Right ventricle myocardium superior (tissue), 1 donor: ENCODE data around the gene PALLD. TPM values are rescaled to one million over a fixed set of nuclear protein-coding genes. Genes with fewer than 3 reads are reported as not detected.

ENCODE experiments used
- ATAC-seq: fragments of 200-7000 bp; cut with Tn5 transposase; one replicate; pipeline ENCODE4 v1.9.1; 2020; ENCODE audit warnings: mild to moderate bottlenecking; ENCODE audit not compliant: poor library complexity
- DNase-seq: peaks from one replicate; pipeline ENCODE4 v3.0.0-alpha.2; 2020
- intact Hi-C: fragments of 100-400 bp; cut with DNase I; formaldehyde crosslinking; loops from one replicate; pipeline ENCODE4 v1.11.2; 2022
- total RNA-seq: library from RNA; stranded (reverse); fragmentation: NEBNext Ultra II Directional; extraction: Animal tissue kit (Norgen Biotek cat#: 25700); gene quantifications from one replicate; pipeline ENCODE4 v1.2.1, GENCODE V29; 2021
- donor health status: DM: no; HTN: yes; CAD: no; lungs with severe emphysema.

Gene PALLD
- total RNA-seq, 1 donor from 2014 or later: 979 TPM

DNA sequence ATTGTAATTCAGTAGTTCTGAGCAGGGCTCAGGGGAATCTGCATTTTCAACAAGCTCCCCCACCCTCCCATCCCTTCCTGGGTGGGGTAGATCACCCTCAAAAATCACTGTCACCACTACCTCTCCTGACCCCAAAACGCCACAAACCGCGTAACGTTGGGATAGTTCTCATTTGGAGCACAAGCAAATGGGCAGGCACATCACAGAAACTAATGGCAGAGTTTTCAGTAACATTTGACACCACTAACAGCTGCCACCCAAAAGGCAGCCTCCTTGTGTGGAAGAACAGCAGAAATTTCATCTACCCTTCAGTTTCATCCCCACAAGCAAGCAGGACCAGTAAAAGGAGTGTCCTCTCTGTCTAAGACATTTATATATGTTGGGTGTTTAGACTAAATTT lies 132.7 kb downstream of the PALLD start:
- intact Hi-C loops: no loop called here

GRCh38 chr4:168630445-168631187 lies 133.8 kb downstream of the PALLD start:
- intact Hi-C loops: no loop called here
- ATAC-seq (no peak), DNase-seq (no peak)

More for the DNA sequence above, 132.7 kb downstream of the PALLD start:
- no peak for ATAC-seq
- DNase-seq: no peak

DNA sequence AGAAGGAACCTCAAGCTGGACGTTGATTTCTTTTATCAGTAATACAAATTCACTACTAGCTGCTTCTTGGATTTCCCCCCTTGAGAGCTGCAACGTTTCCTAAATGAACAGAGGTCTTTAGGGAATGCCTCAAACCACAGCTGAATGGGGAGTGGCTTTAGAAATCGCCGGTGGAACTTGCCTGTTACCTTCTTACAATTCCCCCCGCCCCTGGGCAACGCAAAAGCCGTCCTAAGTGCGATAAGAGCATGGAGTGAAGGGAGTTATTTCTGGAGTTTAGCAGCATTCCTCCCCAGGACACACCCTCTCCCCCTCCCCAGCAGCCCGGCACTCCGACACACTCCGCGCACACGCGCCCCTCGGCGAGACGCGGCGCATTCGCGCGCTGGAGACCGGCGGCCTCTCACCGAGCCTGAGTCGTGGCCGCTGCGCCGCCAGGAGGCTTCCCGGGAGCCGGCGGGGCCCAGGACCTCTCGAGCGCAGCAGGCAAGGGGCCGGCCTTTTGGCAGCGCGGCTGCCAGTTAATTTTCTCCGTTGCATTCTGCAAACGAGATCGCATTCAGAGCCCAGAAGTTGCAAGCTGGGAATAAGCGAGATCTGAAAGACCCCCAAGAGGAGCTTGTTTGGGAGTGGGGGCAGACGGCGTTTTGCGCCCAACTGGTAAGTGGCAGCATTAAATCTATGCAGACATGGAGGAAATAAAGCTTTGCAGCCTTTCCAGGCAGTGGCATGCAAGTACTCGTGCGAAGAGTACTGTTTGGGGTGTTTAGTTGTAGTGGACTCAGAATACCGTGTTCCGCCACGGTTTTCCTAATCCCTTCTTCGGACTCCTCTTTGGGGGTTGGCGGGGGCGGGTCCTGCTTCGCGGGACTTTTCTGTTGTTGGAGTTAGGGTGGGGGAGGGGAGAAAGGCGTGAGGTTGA lies 134.7 kb downstream of the PALLD start:
- ATAC-seq (peak; percentile 93), DNase-seq (peak; percentile 78)
- intact Hi-C loops: no loop called here

- intact Hi-C loops: no loop called here
- ATAC-seq (peak; percentile 28), DNase-seq (no peak)
These were observed 135.5 kb downstream of the PALLD start for GRCh38 chr4:168632301-168632725.

GRCh38 chr4:168633064-168633463 lies 136.2 kb downstream of the PALLD start:
- ATAC-seq: no peak
- intact Hi-C loops: no loop called here
- DNase-seq: no peak

DNA sequence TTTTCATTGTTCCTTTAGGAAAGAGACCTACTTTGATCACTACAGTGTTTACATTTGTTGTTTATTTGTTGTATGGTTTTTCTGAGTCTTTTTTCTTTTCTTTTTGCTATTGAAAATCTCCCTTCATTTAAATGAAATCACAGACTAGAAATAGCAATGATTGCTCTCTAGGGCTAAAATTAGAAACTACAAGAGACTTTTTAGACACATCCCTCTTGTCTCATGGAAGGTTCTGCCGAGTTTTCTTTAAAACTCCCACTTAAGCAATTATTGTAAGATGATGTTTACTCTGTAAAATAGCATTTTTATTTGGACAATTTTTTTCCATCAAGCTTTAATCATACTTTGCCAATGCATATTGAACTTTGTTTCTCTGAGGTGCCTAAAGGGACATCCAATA lies 136.6 kb downstream of the PALLD start:
- DNase-seq (no peak), ATAC-seq (peak; percentile 32)
- intact Hi-C loops: no loop called here

- ATAC-seq (no peak), DNase-seq (no peak)
- intact Hi-C loops: no loop called here
These were observed 137.5 kb downstream of the PALLD start for GRCh38 chr4:168634276-168634802.

DNA sequence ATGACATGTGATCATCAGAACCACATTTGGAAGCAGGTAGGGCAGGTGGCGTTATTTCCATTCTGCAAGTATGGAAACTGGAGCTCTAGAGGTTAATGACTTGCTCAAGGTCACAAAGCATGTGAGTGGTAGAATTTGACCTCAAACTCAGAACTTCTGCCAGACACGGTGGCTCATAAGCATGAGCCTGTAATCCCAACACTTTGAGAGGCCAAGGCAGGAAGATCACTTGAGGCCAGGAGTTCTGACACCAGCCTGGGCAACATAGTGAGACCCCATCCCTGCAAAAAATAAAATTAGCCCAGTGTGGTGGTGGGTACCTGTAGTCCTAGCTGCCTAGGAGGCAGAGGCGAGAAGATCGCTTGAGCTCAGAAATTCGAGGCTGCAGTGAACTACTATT lies 139.2 kb downstream of the PALLD start:
- intact Hi-C loops: no loop called here
- ATAC-seq (no peak), DNase-seq (no peak)

GRCh38 chr4:168636506-168637196 lies 139.8 kb downstream of the PALLD start:
- ATAC-seq (peak; percentile 6), DNase-seq (no peak)
- intact Hi-C loops: no loop called here

- intact Hi-C loops: no loop called here
- no peak for ATAC-seq
- DNase-seq: no peak
These were observed 141.3 kb downstream of the PALLD start for GRCh38 chr4:168637872-168638756.

GRCh38 chr4:168639914-168640313 lies 143.1 kb downstream of the PALLD start:
- ATAC-seq (peak; percentile 8), DNase-seq (peak; percentile 56)
- intact Hi-C loops: no loop called here

GRCh38 chr4:168641811-168642140 lies 144.9 kb downstream of the PALLD start:
- ATAC-seq (no peak), DNase-seq (no peak)
- intact Hi-C loops: no loop called here

DNA sequence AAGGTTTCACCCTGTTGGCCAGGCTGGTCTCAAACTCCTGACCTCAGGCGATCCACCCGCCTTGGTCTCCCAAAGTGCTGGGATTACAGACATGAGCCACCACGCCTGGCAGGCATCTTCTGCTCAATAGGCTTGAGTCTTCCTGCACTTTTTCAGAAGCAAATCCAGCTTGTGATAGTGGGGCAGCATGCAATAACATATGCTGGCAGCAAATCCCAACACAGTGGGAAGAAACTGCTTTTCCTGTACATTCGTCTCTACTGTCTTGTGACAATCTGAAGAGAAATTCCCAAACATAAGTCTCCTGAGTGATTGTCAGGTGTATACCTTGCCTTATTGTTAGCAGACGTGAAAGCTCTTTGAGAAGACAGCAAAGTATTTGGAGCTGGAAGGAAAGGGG lies 145.7 kb downstream of the PALLD start:
- intact Hi-C loops: no loop called here
- no peak for ATAC-seq
- DNase-seq: no peak

GRCh38 chr4:168643111-168643795 lies 146.4 kb downstream of the PALLD start:
- DNase-seq: no peak
- intact Hi-C loops: no loop called here
- ATAC-seq: no peak

DNA sequence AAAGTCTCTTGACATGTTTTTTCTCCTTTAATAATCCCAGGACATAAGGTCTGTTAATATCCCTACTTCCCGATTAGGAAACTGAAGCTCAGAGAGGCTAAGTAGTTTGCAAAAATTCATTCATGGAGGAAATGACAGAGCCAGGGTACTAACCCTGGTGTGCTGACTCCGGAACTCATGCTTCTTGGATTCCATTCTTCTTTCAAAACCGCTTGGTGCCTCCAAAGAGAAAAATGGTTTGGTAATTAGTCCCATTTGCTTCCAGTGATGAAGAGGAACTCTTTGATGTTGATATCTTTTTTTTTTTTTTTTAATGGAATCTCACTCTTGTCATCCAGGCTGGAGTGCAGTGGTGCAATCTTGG lies 146.9 kb downstream of the PALLD start:
- intact Hi-C loops: no loop called here
- no peak for ATAC-seq

GRCh38 chr4:168646001-168646768 lies 149.3 kb downstream of the PALLD start:
- ATAC-seq (peak; percentile 73), DNase-seq (peak; percentile 68)
- intact Hi-C loops: no loop called here

More for the DNA sequence above, 146.9 kb downstream of the PALLD start:
- no peak for DNase-seq
